Measurements from ENCODE around the gene PTPA.

PTPA gene

DNA sequence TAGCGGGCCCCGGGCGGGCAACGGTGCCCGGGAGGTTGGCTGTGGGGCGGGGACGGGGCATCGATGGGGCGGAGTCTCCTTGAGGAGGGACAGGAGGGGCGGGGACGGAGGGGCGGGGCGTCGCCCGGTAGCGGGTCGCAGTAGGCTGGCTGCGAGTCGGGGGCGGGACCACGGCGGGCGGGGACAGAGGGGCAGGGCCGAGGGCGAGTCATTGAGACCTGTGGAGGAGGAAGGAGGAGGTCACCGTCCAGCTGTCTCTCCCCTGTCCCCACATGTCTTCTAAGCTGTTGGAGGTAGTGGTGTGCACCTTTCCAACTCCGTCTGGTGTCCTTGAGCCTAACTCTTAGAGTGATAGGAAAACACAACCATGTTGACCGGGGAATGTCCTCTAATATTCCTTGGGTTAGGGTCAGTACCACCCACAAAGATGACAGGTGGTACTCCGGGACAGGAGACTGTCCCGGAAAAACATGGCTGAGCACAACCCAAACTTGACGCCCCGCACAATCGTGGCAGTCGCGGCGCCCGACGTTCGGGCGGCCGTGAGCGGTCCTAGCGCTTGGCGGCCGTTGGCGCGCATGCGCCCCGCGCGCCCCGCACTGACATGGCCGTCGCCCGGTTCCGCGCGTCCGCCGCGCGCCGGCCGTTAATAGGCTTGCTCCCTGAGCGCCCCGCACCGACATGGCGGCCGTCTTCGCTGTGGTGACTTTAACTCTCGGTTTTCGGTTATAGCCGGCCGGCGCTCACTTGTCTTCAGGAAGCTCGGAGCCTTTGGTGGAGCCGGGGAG, at the start of gene PTPA, which contains the start of gene CRAT:
Gene PTPA, plus strand, starts transcription at position 676 of the 788 bp plus-strand sequence. CDS start 186 bp downstream, outside the sequence.
Gene CRAT, minus strand, starts transcription at position 54 of the 788 bp plus-strand sequence. CDS start 284 bp downstream, outside the sequence.
- DNase-seq, result peak; percentile 96

DNA sequence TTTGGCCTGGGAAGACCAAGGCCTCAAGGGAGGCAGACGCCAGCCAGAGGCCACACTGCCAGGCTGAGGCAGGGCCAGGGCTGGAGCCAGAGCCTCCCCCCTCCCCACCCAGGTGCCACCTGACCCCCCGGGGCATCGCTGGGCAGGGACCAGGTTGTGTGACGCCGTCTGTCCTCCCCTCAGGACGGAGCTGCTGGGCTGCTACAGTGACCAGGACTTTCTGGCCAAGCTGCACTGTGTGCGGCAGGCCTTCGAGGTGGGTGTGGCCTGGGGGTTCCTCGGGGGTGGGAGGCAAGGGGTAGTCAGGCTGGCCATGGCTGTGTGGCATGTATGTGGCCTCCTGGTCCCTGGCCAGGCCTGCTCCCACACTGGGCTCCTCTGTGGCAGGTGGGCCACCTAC, 48.2 kb upstream of the PTPA start:
- no peak for DNase-seq

DNA sequence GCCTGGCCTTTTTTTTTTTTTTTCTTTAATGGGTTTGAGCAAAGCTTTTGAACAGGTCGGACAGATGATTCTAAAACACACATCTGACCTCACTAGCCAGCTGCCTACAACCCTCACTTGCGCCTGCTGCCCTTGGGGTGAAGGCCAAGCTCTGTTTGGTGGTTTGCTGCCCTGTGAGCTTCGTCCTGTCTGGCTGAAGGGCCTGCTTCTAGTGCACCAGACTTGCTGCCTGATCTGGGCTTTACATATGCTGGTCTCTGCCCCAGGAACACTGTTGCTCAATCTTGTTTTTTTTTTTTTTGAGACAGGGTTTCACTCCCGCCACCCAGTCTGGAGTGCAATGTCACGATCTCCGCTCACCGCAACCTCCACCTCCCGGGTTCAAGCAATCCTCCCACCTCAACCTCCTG, 46.7 kb upstream of the PTPA start:
- DNase-seq, result no peak

DNA sequence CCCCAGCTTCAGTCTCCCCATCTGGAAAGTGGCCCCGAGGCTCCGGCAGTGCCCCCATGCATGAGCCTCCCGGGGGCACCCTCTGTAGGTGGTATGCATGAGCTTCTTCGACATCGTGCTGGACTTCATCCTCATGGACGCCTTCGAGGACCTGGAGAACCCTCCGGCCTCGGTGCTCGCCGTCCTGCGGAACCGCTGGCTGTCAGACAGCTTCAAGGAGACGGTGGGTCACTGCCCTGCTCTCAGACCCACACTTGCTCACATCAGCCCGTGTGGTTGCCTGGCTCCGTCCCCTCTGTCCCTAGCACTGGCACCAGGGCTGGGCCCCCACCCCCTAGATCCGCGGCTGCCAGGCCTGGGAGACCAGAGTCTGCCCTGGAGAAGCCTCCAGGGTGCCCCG, 43.1 kb upstream of the PTPA start:
- DNase-seq, result no peak

DNA sequence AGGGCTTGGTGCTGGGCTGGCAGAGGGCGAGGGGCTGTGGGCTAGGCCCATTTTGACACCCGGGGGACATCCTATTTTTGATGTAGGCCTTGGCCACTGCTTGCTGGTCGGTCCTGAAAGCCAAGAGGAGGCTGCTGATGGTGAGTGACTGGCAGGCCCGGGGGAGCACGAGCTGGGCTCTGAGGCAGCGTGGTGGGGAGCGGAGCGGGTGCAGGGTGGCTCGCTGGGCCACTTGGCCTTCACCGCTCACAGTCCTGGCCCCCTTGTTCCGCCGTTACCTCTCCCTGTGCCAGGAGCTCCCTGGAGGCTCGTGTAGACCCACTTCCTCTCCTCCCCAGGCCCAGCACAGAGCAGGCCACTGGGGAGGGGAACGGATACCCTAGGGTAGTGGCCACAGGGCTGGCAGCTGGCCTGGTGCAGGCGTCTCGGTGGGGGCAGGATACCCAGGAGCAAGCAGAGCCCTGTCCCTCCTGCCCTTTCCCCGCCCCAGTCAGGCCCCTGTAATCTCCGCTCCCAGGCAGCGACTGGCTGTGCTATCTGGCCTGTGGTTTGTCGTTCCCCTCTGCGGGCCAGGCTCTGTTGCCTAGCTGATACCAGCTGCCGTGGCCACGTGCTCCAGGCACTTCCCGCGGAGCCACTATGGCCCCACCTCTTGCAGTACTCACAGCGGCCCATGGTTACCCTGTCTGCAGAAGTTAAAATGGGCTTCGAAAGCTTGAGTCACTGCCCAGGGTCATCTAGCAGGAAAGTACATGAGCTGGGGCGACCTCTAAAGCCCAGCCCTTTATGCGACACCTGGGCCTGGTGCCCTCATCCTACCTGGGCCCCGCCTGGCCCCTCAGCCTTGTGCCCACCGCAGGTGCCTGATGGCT, 42.0 kb upstream of the PTPA start:
- peak; percentile 63 for DNase-seq

DNA sequence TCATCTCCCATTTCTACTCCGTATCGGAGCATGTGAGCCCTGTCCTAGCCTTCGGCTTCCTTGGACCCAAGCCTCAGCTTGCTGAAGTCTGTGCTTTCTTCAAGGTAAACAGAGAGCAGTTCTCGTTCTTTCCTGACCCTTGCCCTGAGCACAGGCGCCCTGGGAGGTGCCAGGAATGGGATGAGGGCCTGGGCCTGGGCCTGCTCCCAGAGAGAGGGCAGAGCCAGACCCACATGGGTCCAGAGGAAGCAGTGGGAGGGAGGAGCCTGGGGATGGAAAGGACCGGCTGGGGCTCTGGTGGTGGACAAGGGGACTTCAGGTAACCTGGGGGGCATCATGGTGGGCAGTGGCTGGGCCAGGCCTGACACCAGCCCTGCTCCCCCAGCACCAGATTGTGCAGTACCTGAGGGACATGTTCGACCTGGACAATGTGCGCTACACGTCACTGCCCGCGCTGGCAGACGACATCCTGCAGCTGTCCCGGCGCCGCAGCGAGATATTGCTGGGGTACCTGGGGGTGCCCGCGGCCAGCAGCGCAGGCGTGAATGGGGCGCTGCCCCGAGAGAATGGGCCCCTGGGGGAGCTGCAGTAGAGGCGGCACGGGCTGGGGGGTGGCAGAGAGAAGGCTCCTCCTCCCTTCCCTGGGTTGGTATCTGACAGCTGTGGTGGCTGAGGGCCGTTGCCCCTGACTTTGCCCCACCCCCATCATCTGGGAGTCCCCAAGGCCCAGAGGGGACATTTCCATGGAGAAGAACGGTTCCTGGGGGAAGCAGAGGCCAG, 41.2 kb upstream of the PTPA start:
- DNase-seq, result no peak

DNA sequence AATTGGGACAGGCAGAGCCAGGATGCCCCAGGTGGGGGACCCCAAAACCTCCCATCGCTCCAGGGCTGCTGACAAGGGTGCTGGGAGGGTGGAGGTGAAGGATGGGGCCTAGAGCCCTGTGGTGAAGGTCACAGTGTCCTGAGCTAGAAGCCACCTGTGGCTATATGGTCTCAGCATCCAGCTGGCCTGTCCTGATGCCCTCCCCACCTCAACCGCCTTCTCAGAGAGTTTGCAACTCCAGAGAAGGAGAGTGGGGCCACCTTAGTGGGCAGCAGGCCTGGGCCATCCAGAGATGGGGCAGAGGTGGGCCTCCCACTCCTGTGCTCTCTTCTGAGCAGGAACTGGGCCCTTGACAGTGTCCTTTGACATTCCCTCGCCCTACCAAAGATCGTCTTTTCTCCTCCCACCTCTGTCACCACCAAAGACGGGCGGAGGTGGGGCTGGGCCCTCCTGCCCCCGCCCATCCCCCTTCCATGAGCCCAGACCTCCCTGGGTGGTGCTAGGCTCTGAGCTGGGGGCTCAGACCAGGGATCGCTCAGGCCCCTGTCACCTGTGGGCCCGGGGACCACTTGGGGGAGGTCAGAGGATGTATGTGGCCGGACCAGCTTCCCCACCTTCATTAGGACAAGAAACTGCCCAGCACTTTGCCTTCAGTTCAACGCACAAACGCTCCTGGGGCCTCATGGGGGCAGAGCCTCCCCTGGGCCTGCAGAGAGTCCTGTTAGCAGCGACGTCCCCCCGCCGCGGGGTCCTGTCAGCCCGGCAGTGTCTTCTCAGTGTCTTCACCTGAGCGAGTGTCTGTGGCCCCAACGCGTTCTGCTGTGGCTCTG, 40.3 kb upstream of the PTPA start:
- DNase-seq, result no peak

DNA sequence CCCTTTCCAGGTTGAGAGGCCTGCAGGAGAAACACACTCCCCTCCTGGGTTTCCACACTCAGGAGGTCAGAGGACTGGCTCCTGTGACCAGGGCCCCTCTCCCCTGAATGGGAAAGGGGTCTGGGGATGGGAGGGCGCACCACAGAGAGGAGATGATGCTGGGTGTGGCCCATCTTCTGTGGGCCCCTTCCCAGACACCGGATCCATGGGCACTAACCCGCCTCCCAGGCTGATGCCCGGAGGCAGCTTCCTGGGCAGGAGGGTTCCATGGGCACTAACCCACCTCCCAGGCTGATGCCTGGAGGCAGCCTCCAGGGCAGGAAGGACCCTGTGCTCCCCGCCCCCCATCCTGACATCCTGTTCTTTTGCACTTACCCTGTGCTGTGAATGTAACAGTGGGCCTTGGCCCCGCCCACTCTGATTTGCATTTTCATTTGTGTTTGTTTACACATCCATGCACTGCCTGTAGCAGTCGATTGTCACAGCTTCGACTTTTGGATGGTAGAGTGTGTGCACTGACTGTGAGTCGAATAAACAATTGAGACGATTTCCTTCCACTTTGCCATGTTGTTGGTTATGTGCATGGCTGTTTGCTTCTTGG, 39.6 kb upstream of the PTPA start:
- peak; percentile 20 for DNase-seq

DNA sequence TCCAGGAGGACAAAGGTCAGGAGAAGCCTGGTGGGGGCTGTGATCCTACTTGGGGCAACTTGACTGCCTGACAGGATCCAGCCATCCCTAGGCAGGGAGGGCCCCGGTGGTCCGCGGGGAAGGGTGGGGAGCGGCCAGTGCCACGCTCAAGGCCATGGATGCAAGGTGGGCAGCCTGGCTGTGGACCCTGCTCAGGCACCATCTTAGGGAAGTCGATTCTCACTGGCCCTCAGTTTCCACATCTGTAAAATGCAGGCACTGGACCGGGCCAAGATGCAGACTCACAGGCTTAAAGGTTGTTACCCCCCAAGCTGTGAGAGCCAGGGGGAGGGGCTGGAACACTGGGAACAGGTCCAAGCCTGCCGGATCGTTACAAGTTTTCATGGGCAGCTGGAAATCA, 39.0 kb upstream of the PTPA start:
- DNase-seq, result no peak

DNA sequence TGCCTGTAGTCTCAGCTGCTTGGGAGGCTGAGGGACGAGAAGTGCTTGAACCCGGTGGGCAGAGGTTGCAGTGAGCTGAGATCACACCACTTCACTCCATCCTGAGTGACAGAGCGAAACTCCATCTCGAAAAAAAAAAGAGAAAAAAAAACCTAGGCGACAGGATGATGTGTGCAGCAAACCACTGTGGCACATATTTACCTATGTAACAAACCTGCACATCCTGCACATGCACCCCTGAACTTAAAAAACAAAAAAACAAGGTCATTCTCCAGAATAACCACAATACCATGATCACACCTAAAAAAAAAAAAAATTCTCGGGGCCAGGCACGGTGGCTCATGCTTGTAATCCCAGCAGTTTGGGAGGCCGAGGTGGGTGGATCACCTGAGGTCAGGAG, 37.8 kb upstream of the PTPA start:
- DNase-seq, result peak; percentile 36

DNA sequence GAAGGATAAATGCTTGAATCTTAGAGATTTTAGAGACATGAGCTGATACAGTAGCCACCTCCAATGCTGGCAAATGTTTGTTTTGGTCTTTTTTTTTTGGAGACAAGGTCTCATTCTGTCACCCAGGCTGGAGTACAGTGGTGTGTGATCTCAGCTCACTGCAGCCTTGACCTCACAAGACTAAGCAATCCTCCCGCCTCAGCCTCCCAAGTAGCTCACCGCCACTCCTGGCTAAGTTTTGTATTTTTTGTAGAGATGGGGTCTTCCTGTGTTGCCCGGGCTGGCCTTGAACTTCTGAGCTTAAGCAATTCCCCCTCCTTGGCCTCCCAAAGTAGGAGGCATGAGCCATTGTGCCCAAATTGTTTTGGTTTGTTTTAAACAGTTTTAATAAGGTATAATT, 37.1 kb upstream of the PTPA start:
- no peak for DNase-seq

DNA sequence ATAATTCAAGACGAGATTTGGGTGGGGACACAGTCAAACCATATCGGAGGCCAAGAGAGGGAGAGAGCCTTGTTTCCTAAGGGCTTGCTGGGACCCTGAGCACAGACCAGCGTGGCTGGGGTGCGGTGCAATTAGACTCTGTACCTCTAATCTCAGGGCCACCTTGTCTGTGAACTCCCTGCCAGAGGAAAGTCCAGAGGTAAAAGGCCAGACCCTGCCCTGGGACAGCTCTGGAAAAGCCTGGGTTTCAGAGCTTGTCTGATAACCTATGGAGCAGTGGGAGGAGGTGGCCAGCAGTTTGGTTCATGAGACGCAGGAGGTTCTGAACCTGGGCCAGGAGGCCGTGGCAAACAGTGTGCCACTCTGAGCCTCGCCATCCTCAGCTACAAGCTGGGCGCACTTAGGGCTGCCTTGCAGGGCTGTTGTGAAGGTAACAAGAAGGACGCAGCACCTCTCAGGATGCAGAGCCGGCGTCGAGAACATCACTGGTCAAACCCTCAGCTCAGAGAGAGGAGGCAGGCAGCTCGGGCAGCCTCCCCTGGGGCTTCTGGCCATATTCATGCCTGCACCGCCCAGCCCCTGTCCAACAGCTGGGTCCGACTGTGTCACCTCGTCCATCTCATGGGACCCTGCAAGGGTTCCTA, 35.1 kb upstream of the PTPA start:
- no peak for DNase-seq

DNA sequence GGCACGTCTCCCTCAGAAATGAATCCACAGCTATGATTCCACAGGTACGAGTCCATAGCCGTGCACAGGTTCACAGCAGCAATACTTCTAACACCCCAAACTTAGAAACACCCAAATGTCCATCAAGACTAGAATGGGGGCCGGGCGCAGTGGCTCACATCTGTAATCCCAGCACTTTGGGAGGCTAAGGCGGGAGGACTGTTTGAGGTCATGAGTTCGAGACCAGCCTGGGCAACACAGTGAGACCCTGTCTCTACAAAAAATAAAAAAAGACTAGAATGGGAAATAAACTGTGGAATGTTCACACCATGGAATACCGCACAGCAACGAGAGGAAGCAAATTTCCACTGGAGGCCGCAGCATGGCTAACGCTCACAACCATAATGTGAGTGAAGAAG, 34.6 kb upstream of the PTPA start:
- no peak for DNase-seq

DNA sequence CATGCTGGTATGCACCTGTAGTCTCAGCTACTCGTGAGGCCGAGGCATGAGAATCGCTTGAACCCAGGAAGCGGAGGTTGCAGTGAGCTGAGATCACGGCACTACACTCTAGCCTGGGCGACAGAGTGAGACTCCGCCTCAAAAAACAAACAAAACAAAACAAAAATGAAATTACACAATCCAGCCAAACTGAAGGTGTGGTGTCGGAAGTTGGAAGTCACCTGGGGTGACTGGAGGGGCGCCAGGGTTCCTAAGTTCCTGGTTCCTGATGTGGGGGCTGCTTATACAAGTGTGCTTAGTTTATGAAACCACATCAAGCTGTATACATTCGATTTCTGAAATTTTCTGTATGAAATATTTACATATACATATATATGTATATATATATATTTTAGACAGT, 34.0 kb upstream of the PTPA start:
- DNase-seq, result no peak

DNA sequence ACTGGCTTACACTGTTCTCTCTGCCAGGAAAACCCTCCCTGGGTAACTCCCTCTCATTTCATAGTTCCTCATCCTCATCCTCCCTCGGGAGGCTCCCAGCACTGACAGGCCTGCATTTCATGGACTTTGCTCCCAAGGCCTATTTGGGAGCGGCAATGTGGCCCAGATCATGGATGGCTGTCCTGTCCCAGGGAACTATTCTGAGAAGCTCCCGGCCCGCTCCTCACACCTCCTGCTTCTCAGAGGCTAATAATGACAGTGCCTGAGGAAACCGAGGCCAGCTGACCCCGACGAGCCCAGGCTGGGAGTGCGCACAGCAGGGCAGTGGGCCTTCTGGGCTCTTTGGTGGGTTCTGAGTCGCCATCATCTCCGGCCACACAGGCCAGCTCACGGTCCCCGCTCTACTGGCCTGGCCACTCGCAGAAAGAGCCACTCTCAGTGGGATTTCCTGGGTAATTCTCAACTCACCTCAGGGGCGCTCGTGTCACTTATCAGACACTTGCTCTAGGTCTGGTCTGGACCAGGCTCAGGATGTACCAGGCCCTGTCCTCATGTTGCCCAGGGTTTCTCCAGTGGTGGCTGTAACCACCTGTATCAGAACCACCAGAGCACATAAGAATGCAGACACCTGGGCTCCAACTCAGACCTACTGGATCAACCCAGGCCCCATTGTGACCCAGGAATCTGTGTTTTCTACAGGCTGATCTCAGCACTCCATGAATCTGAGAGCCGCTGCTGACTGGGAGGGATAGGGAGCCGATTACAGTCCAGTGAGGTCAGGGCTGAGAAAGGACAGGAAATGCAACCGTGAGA, 32.3 kb upstream of the PTPA start:
- DNase-seq, result no peak

DNA sequence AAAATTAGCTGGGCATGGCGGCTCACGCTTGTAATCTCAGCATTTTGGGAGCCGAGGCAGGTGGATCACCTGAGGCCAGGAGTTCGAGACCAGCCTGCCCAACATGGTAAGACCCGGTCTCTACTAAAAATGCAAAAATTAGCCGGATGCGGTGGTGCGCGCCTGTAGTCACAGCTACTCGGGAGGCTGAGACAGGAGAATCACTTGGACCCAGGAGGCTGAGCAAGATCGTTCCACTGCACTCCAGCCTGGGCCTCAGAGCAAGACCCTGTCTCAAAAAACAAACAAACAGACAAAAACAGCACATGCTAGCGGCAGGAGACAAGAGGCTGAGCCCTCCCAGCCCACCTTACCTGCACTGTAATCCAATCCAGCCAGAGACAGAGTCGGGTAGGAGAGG, 31.4 kb upstream of the PTPA start:
- DNase-seq, result no peak

DNA sequence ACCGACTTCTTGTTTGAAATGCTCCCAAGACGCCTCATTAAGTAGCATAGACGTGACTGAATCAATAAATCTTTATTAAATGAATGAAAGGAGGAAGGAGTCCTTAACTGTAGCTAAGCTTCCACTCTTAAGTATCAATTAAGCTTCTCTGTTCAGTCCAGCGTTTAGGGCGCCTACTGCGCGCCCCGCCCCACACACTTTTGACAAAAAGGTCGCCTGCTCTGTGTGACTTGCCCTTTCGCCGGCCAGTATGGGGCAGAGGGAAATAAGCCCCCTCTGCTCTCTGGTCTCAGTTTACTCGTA, 31.0 kb upstream of the PTPA start:
- DNase-seq, result no peak

DNA sequence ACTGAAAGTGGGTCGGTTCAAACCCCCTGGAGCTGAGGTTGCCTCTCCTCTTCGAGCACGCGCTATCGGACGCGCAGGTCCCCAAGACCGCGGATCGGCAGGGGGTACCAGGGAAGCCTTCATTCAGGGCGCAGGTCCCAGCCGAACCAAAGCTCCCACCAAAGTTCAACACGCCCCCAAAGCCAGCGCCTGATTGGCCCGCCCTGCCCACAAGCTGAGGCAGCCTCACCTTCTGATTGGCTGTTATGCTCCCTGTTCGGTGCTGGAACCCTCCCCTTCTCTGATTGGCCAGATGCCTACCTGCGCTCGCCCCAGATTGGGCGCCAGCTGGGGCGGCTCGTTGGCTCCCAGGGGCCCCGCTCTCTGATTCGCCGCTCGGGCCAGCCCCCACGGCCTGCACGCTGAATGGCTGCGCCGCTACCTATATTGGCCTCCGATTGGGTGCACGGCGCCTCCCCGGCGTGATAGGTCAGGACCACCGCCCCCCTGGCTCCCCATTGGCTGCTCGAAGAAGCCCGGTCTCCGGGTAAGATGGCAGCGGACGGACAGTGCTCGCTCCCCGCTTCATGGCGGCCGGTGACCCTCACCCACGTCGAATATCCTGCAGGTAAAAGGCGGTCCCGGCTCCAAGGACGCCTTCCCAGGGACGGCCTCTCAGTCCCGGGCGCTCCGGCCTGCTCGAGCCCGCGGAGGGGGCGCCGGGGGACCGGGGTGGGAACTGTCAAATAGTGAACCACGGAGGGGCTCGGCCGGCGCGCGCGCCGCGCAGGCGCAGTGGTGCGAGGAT, 30.4 kb upstream of the PTPA start, which contains the start of gene DOLPP1:
Gene DOLPP1, plus strand, starts transcription at position 511 of the 787 bp plus-strand sequence. Its CDS starts 21 bp downstream, at position 532.
- DNase-seq, result peak; percentile 99

DNA sequence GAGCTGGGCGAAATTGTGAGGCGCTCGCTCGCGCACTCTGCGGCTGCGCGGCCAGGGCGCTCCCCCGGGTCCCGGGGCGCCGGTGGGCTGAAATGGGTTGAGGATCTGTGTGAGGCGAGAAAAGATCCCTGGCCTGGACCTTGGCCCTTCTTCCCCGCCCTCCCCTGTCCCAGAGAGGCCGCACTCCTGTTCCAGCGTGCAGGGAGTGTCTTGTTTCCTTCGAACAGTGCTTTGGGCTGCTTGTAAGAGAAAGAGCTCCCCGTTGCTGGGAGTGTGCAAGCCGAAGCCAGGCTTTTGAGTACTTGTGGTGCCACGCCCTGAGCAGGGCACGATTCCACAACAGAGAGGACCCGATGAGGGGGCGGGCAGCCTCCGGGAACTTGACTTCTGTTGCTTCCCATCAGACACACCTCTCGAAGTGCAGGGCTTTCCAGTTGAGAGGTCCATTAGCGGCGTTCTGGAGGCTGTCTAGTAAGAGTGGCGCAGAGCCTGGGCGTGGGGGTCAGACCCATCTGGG, 29.8 kb upstream of the PTPA start:
- DNase-seq, result no peak

Data from CD4-positive, alpha-beta T cell treated with Interleukin-17A for 1 hour (primary cell).